Neutrophil (primary cell): ENCODE measurements around the gene CPED1.

Experiments
- H3K27ac ChIP-seq: fragments of 200-600 bp; sonication (generic); 2 replicates; pipeline ENCODE4 v1.5.1; 2016; ENCODE audit warnings: mild to moderate bottlenecking, moderate library complexity
- H3K27me3 ChIP-seq: fragments of 200-600 bp; sonication (generic); 2 replicates; pipeline ENCODE4 v1.6.0; 2016; ENCODE audit warnings: mild to moderate bottlenecking
- H3K36me3 ChIP-seq: fragments of 200-600 bp; sonication (generic); 2 replicates; pipeline ENCODE4 v1.5.1; 2017
- H3K4me1 ChIP-seq, 2 experiments: fragments of 200-600 bp in 1 of 2; sonication (generic) in 1 of 2; 1 replicate in 1 of 2; 2 replicates in 1 of 2; pipeline versions ENCODE4 v1.5.1 to v1.6.1; 2013 to 2016; ENCODE audit warnings: low read depth in 1 of 2, low read length in 1 of 2, mild to moderate bottlenecking in 1 of 2, moderate library complexity in 1 of 2; ENCODE audit not compliant: control insufficient read depth in 1 of 2, insufficient read depth in 1 of 2
- H3K4me3 ChIP-seq, 2 experiments: fragments of 200-600 bp in 1 of 2; sonication (generic) in 1 of 2; 1 replicate in 1 of 2; 2 replicates in 1 of 2; pipeline ENCODE4 v1.5.1; 2013 to 2016; ENCODE audit warnings: low read depth in 1 of 2, low read length in 1 of 2, mild to moderate bottlenecking in 1 of 2, moderate library complexity in 1 of 2
- H3K9me3 ChIP-seq: fragments of 200-600 bp; sonication (generic); 2 replicates; pipeline ENCODE4 v1.5.1; 2016
- CTCF ChIP-seq: fragments of 200-600 bp; sonication (generic); IDR thresholded peaks from 2 replicates; pipeline ENCODE4 v1.5.1; 2016; ENCODE audit warnings: antibody characterized with exemption

Gene CPED1

GRCh38 chr7:121303422-121304101 lies 315.1 kb downstream of the CPED1 start:
- H3K27me3 ChIP-seq = no peaks in the 10 kb centered on the region
- no peak for TF ChIP-seq CTCF
- no peaks in the 10 kb centered on the region for H3K4me1 ChIP-seq
- H3K4me3 ChIP-seq = no peak overlapping the region
- no peaks in the 10 kb centered on the region for H3K36me3 ChIP-seq
- H3K9me3 ChIP-seq = no peaks in the 10 kb centered on the region
- no peak overlapping the region for H3K27ac ChIP-seq

- H3K9me3 ChIP-seq = no peaks in the 10 kb centered on the region
- H3K4me3 ChIP-seq = no peak overlapping the region
- no peaks in the 10 kb centered on the region for H3K27me3 ChIP-seq
- H3K36me3 ChIP-seq = no peaks in the 10 kb centered on the region
- no peak overlapping the region for H3K27ac ChIP-seq
- no peak for TF ChIP-seq CTCF
- no peaks in the 10 kb centered on the region for H3K4me1 ChIP-seq
These were observed 315.7 kb downstream of the CPED1 start for GRCh38 chr7:121304102-121304658.

GRCh38 chr7:121305109-121305508 lies 316.6 kb downstream of the CPED1 start:
- H3K4me1 ChIP-seq = no peaks in the 10 kb centered on the region
- no peak overlapping the region for H3K27ac ChIP-seq
- H3K4me3 ChIP-seq = no peak overlapping the region
- no peaks in the 10 kb centered on the region for H3K36me3 ChIP-seq
- TF ChIP-seq CTCF = no peak
- no peaks in the 10 kb centered on the region for H3K9me3 ChIP-seq
- no peaks in the 10 kb centered on the region for H3K27me3 ChIP-seq

- H3K4me3 ChIP-seq = no peak overlapping the region
These were observed 318.1 kb downstream of the CPED1 start for GRCh38 chr7:121306565-121306964.

GRCh38 chr7:121307021-121307574 lies 318.6 kb downstream of the CPED1 start:
- Histone ChIP-seq H3K4me3 (no peak overlapping the region), H3K4me1 (no peaks in the 10 kb centered on the region), H3K9me3 (no peaks in the 10 kb centered on the region), H3K27ac (no peak overlapping the region), H3K36me3 (no peaks in the 10 kb centered on the region), H3K27me3 (no peaks in the 10 kb centered on the region)
- no peak for TF ChIP-seq CTCF

More at GRCh38 chr7:121306565-121306964, 318.1 kb downstream of the CPED1 start:
- TF ChIP-seq CTCF = no peak
- no peaks in the 10 kb centered on the region for H3K9me3 ChIP-seq
- H3K27me3 ChIP-seq = no peaks in the 10 kb centered on the region
- H3K4me1 ChIP-seq = no peaks in the 10 kb centered on the region
- no peaks in the 10 kb centered on the region for H3K36me3 ChIP-seq
- H3K27ac ChIP-seq = no peak overlapping the region
